Occipital lobe (tissue), 2 donors: ENCODE measurements around the gene CEP85L. TPM values are rescaled to one million over a fixed set of nuclear protein-coding genes. Genes with fewer than 3 reads are reported as not detected.

Source experiments
- DNase-seq: peaks from one replicate; lab custom pipeline; 2025; lab: John Stamatoyannopoulos, UW
- total RNA-seq: library from RNA; depleted of rRNA; stranded (reverse); fragments of >200 nt; gene quantifications from one replicate; pipeline ENCODE4 v1.2.3, GENCODE V29; 2014

The CEP85L gene
- 59.1 TPM for total RNA-seq

DNA sequence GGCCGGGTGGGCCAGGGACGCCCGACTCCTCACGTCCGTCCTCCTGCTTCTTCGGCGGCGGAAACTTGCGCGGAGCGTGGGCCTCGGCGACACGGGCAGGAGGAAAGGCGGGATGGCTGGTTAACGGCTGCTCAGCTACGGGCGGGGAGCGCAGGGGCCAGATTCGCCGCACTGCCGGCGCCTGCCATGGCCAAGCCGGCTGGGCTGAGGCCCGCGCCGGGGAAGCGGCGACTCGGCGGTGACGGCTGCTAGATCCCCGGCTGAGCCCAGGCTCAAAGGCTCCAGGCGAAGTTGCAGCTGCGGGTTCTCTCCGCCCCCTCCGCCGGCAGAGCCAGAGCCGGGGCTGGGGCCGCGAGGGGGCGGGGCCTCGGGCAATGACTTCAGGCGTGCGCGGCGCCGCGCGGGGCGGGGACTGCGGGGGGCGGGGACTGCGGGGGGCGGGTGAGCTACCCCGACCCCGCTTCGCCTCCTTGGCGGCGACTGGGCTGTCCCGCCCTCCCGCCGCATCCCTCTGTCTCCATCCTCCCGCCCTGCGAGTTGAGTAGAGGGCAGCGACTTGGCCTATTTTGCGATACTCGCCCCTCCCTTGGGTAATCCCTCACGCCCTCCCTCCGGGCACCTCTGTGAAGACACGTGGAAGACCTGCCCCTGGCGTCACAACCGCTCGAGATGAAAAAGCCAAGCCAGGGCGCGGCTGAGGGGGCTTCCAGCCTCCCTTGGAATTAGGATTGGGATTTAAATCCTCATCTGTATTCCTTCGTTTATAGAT lies at the start of gene CEP85L:
Gene CEP85L, minus strand, starts transcription at position 310 of the 769 bp plus-strand sequence. CDS start 322 bp downstream, outside the sequence.
- DNase-seq: peak; percentile 89

DNA sequence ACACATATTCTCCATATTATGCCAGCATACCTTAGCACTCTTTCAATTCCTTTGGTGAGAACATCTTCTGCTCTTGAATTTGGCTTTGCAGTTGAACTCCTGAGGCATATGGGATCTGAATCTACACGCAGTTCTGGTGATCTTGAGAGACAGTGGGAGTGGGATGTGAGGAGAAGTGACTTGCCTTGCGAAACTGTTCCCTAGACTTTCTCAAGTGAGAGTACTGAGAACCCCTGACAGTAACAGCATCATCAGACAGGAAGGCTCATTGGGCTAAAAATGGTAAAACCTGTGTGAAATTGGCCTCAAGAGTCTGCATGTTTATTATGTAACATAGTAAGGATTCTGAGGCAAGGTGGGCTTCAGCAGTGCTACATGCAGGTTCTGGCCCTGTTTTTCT lies 49.1 kb upstream of the CEP85L start:
- DNase-seq: no peak

- no peak for DNase-seq
Observed at GRCh38 chr6:118697554-118697953, 46.2 kb upstream of the CEP85L start.

- DNase-seq: no peak
Observed at GRCh38 chr6:118696271-118696670, 44.9 kb upstream of the CEP85L start.

- DNase-seq: no peak
Observed at GRCh38 chr6:118693562-118693961, 42.2 kb upstream of the CEP85L start.

- no peak for DNase-seq
Observed at GRCh38 chr6:118685823-118686449, 34.5 kb upstream of the CEP85L start.

DNA sequence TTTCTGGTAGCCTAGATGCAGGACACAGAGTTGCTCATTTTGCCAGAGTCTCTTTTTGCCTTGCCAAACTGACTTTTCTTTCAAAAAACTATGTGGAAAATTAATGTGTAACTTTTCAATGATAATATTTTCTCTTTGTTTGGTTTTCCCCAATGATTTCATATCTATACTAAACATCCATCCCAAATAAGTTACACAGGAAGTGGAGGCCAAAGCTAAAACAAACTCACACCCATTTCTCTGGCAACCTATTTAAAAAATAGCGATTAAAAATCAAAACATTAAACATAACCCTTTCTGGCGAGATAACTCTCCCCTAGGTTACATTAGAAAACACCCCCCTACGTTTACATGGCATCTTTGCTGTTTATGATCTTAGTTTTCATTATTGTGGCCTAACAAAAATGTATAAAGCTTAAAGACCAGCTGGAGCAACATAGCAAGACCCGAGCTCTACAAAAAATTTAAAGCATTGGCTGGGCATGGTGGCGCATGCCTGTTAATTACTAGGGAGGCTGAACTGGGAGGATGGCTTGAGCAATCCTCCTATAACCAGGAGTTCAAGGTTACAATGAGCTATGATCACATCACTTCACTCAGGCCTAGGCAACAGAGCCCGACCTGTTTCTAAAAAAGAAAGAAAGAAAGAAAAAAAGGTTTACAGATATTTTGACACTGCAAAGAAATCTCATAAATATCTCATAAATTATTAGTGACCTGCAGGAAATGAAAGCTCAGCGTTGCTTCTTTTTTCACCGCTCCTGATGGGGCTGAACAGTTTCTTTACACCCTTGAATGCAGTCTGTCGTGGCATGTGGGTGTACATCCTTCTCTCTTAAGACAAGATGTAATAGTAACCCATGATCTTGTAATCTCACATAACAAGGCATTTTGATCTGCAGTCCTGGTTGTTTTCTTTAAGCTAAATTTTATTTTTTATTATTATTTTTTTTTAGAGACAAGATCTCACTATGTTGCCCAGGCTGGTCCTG lies 32.8 kb upstream of the CEP85L start:
- no peak for DNase-seq

DNA sequence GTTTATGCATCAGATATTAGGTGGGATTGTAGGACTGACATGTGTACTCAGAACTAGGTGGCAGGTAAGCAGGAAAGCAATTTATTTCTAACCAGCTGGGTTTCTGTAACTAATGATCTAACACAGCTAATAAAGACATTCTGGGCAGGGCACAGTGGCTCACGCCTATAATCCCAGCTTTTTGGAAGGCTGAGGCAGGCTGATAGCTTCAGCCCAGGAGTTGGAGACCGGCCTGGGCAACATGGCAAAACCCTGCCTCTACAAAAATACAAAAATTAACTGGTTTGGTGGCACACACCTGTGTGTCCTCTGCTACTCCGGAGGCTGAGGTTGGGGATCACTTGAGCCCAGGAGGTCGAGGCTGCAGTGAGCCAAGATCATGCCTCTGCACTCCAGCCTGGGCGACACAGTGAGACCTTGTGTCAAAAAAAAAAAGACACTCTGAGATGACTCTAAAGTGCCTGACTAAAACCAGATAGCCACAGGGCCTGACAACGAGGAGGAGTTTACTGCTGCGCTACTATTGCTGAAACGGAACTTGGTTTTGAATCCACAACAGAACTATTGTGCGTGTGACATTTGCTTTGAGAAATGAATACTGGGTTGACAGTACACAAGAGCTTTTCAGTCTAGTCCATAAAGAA lies 29.2 kb upstream of the CEP85L start:
- no peak for DNase-seq

- DNase-seq: no peak
Observed at GRCh38 chr6:118679327-118679901, 28.0 kb upstream of the CEP85L start.

- DNase-seq: no peak
Observed at GRCh38 chr6:118678866-118679265, 27.5 kb upstream of the CEP85L start.

DNA sequence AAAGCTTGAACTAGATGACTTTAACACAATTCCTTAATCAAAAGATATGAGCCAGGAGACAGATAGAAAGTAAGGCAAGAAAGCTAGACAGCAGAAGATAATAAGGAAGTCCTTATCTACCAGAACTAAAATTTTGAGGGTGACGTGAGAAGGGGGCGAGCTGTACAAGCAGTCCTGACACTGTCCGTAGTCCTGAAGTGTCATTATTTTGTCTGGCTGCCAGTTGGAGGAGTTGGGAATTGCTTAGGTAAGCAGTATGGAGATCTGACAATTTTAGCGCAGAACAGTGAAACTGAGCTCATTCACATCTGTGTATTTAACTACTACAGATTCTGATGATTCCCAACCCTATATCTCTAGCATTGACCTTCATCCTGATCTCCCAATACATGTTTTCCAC lies 25.8 kb upstream of the CEP85L start:
- DNase-seq: no peak

GRCh38 chr6:118675225-118675624 lies 23.8 kb upstream of the CEP85L start:
- no peak for DNase-seq

DNA sequence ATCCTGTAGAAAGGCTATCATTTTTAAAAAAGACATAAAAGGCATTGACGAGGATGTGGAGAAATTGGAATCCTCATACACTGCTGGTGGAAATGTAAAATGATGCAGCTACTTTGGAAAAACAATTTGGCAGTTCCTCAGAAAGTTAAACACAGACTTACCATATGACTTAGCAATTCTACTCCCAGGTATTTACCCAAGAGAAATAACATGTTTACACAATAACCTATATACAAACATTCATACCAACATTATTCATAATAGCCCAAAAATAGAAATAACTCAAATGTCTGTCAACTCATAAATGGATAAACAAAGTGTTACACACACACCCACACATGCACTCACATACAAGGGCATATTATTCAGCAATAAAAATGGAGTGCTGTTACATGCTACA lies 23.4 kb upstream of the CEP85L start:
- no peak for DNase-seq

GRCh38 chr6:118672678-118673077 lies 21.3 kb upstream of the CEP85L start:
- DNase-seq: no peak

GRCh38 chr6:118669561-118669960 lies 18.2 kb upstream of the CEP85L start:
- DNase-seq: no peak

- DNase-seq: no peak
Observed at GRCh38 chr6:118668761-118669385, 17.5 kb upstream of the CEP85L start.

- DNase-seq: no peak
Observed at GRCh38 chr6:118667988-118668387, 16.6 kb upstream of the CEP85L start.

DNA sequence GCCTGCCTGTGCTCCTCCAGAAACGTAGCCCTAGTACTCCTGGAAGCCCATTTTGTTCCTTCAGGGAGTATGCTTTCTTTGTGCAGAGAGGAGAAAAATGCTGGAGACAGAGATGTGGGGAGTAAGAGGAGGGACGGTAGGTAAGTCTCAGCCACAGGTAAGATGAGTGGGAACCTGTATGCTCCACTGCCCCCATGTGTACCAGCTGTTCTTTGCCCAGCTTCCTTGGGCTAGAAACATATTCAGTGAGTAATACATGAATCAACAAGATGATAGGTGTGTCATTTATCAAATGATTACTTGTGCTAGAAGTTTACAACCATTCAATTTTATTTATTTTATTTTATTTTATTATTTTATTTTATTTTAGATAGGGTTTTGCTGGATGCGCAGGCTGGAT lies 13.6 kb upstream of the CEP85L start:
- DNase-seq: no peak

- DNase-seq: no peak
Observed at GRCh38 chr6:118663993-118664985, 12.9 kb upstream of the CEP85L start.
